ENCODE measurements around the gene VTI1A. TPM values are rescaled to one million over a fixed set of nuclear protein-coding genes. Genes with fewer than 3 reads are reported as not detected.

The VTI1A gene
- polyA plus RNA-seq, 1 of the 3 experiments (the other 2 are of a cell fraction): 8.3 TPM

- Histone ChIP-seq H3K4me2 (no peak overlapping the region), H3K4me3 (ENCODE audit: low read depth in 2 of 2, low read length in 1 of 2) (no peak overlapping the region), H4K20me1 (ENCODE audit: insufficient read depth) (no peaks in the 10 kb centered on the region), H3K79me2 (ENCODE audit: insufficient read depth) (no peaks in the 10 kb centered on the region), H3K27me3 (ENCODE audit: insufficient read depth) (no peaks in the 10 kb centered on the region), H3F3A (replicated peaks; ENCODE audit: insufficient read depth) (peaks cover 9% of the 10 kb centered on the region), H3K9me2 (no peaks in the 10 kb centered on the region), H3K4me1 (ENCODE audit: control insufficient read depth in 1 of 2, insufficient read depth in 2 of 2, low read depth in 1 of 2, low read length in 1 of 2) (no peaks in the 10 kb centered on the region; a peak in 1 of 4 replicates), H3K9me3 (no peaks in the 10 kb centered on the region), H3K36me3 (replicated peaks in 1 of 2; ENCODE audit: control insufficient read depth in 1 of 2, insufficient read depth in 2 of 2, low read length in 1 of 2) (no peaks in the 10 kb centered on the region), H2AFZ (ENCODE audit: low read depth) (no peak overlapping the region), H3K27ac (ENCODE audit: low read depth in 2 of 2, low read length in 1 of 2) (no peak overlapping the region), H3K9ac (no peak overlapping the region)
- no peak for DNase-seq
- 93% methylated on average over 3 of the region's 3 CpGs for WGBS (ENCODE audit: low lambda C conversion rate)
- CTCF ChIA-PET: no interaction called here
- TF ChIP-seq, protein P1, sequence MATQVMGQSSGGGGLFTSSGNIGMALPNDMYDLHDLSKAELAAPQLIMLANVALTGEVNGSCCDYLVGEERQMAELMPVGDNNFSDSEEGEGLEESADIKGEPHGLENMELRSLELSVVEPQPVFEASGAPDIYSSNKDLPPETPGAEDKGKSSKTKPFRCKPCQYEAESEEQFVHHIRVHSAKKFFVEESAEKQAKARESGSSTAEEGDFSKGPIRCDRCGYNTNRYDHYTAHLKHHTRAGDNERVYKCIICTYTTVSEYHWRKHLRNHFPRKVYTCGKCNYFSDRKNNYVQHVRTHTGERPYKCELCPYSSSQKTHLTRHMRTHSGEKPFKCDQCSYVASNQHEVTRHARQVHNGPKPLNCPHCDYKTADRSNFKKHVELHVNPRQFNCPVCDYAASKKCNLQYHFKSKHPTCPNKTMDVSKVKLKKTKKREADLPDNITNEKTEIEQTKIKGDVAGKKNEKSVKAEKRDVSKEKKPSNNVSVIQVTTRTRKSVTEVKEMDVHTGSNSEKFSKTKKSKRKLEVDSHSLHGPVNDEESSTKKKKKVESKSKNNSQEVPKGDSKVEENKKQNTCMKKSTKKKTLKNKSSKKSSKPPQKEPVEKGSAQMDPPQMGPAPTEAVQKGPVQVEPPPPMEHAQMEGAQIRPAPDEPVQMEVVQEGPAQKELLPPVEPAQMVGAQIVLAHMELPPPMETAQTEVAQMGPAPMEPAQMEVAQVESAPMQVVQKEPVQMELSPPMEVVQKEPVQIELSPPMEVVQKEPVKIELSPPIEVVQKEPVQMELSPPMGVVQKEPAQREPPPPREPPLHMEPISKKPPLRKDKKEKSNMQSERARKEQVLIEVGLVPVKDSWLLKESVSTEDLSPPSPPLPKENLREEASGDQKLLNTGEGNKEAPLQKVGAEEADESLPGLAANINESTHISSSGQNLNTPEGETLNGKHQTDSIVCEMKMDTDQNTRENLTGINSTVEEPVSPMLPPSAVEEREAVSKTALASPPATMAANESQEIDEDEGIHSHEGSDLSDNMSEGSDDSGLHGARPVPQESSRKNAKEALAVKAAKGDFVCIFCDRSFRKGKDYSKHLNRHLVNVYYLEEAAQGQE (IDR thresholded peaks at IDR 0.05; ENCODE audit: low read depth, low read length): no peak
- no peak for TF ChIP-seq YY1 (IDR thresholded peaks at IDR 0.05; ENCODE audit: low read depth)
- TF ChIP-seq, protein P2, sequence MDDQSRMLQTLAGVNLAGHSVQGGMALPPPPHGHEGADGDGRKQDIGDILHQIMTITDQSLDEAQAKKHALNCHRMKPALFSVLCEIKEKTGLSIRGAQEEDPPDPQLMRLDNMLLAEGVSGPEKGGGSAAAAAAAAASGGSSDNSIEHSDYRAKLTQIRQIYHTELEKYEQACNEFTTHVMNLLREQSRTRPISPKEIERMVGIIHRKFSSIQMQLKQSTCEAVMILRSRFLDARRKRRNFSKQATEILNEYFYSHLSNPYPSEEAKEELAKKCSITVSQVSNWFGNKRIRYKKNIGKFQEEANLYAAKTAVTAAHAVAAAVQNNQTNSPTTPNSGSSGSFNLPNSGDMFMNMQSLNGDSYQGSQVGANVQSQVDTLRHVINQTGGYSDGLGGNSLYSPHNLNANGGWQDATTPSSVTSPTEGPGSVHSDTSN (IDR thresholded peaks at IDR 0.05): no peak
- TF ChIP-seq TEAD4 (IDR thresholded peaks at IDR 0.05; ENCODE audit: borderline replicate concordance, insufficient read depth): no peak
- TF ChIP-seq USF1 (IDR thresholded peaks at IDR 0.05; ENCODE audit: borderline replicate concordance, low read depth): no peak
- TF ChIP-seq, protein P3, sequence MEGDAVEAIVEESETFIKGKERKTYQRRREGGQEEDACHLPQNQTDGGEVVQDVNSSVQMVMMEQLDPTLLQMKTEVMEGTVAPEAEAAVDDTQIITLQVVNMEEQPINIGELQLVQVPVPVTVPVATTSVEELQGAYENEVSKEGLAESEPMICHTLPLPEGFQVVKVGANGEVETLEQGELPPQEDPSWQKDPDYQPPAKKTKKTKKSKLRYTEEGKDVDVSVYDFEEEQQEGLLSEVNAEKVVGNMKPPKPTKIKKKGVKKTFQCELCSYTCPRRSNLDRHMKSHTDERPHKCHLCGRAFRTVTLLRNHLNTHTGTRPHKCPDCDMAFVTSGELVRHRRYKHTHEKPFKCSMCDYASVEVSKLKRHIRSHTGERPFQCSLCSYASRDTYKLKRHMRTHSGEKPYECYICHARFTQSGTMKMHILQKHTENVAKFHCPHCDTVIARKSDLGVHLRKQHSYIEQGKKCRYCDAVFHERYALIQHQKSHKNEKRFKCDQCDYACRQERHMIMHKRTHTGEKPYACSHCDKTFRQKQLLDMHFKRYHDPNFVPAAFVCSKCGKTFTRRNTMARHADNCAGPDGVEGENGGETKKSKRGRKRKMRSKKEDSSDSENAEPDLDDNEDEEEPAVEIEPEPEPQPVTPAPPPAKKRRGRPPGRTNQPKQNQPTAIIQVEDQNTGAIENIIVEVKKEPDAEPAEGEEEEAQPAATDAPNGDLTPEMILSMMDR (IDR thresholded peaks at IDR 0.05): no peak
- TF ChIP-seq RCOR1 (IDR thresholded peaks at IDR 0.05; ENCODE audit: low read length): no peak
- no peak for TF ChIP-seq FOSL2 (IDR thresholded peaks at IDR 0.05; ENCODE audit: borderline replicate concordance, low read depth)
- TF ChIP-seq EP300 (IDR thresholded peaks at IDR 0.05; ENCODE audit: borderline replicate concordance in 1 of 2, low read depth in 1 of 2, low read length in 1 of 2): no peak
- TF ChIP-seq, protein P4, sequence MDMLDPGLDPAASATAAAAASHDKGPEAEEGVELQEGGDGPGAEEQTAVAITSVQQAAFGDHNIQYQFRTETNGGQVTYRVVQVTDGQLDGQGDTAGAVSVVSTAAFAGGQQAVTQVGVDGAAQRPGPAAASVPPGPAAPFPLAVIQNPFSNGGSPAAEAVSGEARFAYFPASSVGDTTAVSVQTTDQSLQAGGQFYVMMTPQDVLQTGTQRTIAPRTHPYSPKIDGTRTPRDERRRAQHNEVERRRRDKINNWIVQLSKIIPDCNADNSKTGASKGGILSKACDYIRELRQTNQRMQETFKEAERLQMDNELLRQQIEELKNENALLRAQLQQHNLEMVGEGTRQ (IDR thresholded peaks at IDR 0.05; ENCODE audit: borderline replicate concordance, low read depth, low read length): no peak
- TF ChIP-seq EZH2phosphoT487 (IDR thresholded peaks at IDR 0.05; ENCODE audit: borderline replicate concordance, low read depth): no peak
- POLR2A ChIA-PET: no interaction called here
Observed at GRCh38 chr10:112654794-112655193, 207.8 kb downstream of the VTI1A start.
